Astrocyte of the spinal cord (primary cell): Measurements from ENCODE around the gene WDR75.
A peak's percentile ranks its signal among the peaks of the same experiment; 100 is the strongest.

ENCODE experiments used
- DNase-seq: peaks from one replicate; pipeline ENCODE4 v3.0.0; 2011; ENCODE audit warnings: low read depth, low spot score
- H3K4me3 ChIP-seq: 2 replicates; pipeline ENCODE4 v1.5.1; 2011; ENCODE audit warnings: low read depth, mild to moderate bottlenecking, low read length, moderate library complexity
- in situ Hi-C: cut with HindIII; loops from 2 replicates; pipeline ENCODE4 v1.10.0; 2017; ENCODE audit warnings: low sequenced_read_pairs
- TF ChIP-seq, protein P1 (sequence below): IDR thresholded peaks from 2 replicates; pipeline ENCODE4 v1.5.1; 2012; ENCODE audit warnings: low read depth, mild to moderate bottlenecking, low read length, inconsistent platforms

WDR75 gene

DNA sequence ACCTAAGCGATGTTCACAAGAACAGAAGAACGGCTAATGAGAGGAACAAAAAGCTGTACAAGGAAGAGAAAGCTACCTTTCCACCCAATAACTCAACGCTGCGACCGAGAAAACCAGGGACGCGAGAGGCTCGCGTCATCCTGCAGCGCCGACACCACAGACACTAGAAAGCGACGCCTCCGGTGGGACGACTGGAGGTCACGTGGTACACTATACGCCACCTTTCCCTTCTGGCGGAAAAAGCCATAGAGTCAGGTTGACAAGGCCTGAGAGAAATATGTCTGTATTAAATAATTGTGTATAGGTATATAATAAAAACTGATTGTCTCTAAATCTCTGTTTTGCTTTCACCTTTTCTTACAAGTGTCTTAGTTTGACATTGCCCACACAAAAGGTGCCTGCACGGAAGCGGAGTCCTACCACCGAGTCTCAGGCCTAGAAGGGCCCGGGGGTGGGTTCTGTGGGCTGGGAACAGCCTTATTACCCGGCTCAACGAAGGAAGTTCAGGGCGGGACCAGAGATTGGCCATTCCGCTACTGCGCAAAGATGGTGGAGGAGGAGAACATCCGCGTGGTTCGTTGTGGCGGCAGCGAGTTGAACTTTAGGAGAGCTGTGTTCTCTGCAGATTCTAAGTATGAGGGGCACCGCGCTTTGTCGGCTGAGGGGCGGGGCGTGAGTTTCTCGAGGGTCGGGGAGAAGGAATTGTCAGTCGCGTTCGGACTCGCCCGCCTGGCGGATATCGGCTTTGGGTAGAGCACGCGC is at the start of gene WDR75:
Gene WDR75 (plus strand): TSS at position 528 of the 762 bp plus-strand sequence. CDS start 19 bp downstream, at position 547.
- peak; percentile 97 for DNase-seq
- TF ChIP-seq, protein P1, sequence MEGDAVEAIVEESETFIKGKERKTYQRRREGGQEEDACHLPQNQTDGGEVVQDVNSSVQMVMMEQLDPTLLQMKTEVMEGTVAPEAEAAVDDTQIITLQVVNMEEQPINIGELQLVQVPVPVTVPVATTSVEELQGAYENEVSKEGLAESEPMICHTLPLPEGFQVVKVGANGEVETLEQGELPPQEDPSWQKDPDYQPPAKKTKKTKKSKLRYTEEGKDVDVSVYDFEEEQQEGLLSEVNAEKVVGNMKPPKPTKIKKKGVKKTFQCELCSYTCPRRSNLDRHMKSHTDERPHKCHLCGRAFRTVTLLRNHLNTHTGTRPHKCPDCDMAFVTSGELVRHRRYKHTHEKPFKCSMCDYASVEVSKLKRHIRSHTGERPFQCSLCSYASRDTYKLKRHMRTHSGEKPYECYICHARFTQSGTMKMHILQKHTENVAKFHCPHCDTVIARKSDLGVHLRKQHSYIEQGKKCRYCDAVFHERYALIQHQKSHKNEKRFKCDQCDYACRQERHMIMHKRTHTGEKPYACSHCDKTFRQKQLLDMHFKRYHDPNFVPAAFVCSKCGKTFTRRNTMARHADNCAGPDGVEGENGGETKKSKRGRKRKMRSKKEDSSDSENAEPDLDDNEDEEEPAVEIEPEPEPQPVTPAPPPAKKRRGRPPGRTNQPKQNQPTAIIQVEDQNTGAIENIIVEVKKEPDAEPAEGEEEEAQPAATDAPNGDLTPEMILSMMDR: no peak
- in situ Hi-C loops: no loop called here
- H3K4me3 ChIP-seq: peak within 1 kb of the TSS; percentile 86

DNA sequence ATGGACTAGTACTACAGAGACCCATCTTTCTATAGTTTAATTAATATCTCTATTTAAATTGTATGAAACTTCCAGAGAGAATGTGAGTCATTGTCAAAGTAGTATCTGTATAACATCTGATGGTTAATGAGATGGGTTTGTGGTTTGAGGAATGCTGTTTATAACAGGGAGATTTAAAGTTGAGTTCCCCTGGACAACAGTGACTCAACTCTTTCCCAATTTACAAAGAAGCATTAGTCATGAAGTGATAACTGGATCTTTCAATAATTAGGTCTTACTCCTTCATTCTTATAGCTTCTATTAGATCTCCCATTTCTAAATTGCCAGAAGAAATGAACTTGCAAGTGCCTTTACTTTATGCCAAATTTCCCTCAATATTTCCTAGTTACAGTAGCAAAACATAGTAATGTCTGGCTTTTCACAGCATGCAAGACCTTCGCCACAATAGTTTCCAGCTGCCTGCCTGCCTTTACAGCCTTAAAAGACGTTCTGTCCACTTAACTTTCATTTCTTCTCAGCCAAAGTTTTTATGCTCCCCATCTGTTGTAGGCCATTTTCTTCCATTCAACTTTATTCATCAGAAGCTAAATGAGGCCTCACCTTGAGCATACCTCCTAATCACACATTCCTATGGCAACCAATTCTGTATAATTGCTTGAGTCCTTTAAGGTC is 47.7 kb upstream of the WDR75 start:
- H3K4me3 ChIP-seq: no peak overlapping the region
- peak; percentile 96 for DNase-seq
- in situ Hi-C loops: no loop called here
- TF ChIP-seq, protein P1: no peak

DNA sequence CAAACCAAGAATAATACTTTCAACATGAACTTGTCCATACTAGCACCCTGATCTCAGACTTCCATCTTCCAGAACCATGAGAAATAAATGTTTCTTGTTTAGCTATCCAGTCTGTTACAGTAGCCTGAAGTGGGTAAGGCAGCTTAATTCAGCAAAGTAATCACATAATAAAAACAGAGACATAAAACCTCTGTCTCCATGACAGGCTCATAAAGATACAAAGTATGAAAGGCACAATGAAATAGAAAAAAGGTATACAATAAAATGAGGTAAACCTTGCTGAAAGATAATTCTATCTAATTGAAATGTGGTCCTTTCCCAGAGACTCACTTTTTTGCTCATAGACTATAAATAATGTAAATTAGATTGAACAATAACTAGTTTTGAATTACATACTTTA is 46.7 kb upstream of the WDR75 start:
- DNase-seq: no peak
- H3K4me3 ChIP-seq: no peak overlapping the region
- TF ChIP-seq, protein P1: no peak
- in situ Hi-C loops: no loop called here

DNA sequence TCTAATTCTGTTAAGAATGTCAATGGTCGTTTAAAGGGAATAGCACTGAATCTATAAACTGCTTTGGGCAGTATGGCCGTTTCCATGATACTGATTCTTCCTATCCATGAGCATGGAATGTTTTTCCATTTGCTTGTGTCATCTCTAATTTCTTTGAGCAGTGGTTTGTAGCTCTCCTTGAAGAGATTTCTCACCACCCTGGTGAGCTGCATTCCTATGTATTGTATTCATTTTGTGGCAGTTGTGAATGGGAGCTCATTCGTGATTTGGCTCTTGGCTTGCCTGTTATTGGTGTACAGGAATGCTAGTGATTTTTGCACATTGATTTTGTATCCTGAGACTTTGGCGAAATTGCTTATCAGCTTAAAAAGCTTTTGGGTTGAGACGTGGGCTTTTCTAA is 38.3 kb upstream of the WDR75 start:
- TF ChIP-seq, protein P1: no peak
- in situ Hi-C loops: no loop called here
- no peak overlapping the region for H3K4me3 ChIP-seq
- peak; percentile 85 for DNase-seq

DNA sequence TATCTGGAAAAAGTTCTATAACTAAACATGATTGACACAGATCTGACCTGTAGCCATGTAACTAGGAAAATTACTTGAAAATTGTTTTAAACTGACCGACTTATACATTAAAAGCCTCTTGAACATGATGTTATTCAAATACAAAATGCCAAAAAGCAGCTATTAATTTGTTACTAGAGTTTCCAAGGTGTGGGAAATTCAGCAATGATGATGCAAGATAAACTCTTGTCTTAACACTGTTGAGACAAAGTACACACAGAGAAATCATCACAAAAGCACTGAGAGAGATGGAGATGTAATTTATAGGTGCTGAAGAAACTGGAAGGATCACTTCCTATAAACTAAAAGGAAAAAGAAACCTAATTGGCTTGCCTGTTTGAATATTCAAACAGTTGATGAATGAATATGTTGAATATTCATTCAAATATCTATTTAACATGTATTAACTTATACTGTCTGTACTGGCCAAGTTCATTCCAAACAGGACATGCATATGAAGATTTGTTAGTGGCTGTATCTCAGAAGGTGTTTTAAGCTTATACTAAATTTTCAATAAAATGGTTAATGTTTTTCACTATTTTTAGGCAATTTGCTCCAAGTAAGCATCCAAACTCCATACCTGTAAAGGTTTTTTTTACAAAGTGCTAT is 34.6 kb upstream of the WDR75 start:
- no peak for DNase-seq
- H3K4me3 ChIP-seq: no peak overlapping the region
- in situ Hi-C loops: no loop called here
- TF ChIP-seq, protein P1: no peak

DNA sequence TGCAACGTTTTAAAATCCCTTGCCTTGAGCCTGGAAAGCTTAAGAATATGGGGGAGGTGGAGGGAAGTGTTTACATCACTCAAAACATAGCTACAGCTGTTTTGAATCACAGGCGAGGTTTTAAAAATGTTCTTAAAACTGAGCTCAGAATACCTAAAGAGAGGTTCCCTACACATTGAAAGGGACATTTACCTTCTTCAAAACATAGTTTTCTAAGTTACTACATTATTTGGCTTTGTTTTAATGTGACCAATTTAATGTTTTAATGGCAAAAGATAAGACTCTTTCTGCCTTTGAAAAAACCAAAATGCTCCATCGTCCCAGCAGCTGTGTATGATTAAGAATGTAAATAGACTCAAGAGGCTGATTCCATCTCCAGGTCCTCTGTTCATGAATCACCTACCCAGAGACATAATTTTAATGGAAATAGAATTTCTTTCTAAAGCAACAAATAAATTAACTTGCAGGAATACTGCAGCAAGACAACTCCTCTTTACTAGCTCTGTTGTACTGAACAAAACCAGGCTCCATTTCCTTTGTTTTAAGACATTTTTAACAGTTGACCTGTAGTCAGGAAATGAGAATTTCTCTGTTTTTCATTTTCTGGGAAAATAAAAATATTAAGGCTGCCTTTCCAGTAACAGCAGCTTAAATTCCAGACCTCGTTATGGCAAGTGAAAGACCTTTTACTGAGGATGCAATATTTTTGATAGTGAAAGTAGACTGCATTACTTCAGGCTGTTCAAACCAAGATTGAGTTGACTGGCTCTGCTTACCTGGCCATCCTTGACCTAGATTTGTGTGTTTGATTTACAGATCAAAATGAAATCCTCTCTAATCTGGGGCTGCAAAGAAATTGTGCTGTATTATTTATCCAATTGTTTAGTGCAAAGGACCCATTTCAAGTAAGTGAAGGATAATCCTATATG is 33.7 kb upstream of the WDR75 start:
- peak; percentile 89 for DNase-seq
- in situ Hi-C loops: no loop called here
- TF ChIP-seq, protein P1: no peak
- no peak overlapping the region for H3K4me3 ChIP-seq
